ENCODE data around the gene SLC35G6. TPM values are rescaled to one million over a fixed set of nuclear protein-coding genes. Genes with fewer than 3 reads are reported as not detected.
A peak's percentile ranks its signal among the peaks of the same experiment; 100 is the strongest.

The SLC35G6 gene
- total RNA-seq, 2 experiments from 2014 or later, result not detected

DNA sequence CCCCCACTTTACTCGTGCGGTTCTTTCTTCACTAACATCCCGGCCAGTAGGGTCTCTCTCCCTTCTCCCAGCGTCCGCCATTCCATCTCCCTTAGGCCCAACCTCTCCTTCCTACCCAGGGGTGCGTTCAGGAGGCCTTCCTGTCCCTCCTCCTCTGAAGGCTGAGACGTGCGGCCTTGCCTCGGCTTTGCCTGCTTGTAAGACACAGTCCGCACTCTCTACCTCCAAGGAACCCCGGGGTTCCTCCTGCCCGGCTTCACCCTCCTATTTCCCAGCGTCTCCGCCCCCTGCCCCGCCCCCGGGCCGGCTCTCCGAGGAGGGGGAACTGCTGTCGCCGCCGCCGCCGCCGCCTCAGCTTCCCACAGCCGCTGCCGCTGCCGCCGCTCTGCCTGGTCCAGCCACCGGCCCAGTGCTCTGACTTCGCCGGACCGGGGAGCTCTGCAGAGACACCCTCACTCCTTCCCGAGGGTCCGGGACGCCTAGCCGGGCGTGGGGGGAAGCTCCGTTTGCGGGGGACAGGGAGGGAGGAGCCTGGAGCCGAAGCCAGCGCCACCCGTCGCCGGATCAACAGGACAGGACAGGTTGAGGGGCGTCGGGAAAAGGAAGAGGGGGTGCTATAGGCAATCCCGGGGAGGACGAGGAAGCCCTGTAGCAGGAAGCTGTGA lies 43.2 kb upstream of the SLC35G6 start:
- H4K20me1 ChIP-seq (ENCODE audit: insufficient read depth, low read length), result no peaks in the 10 kb centered on the region
- H3K4me2 ChIP-seq (ENCODE audit: low read length), result peak overlapping the region; percentile 99
- ChIA-PET POLR2A (interaction anchor here (0.6 kb wide), 1 partner anchor 54 kb away, joined by 3 read pairs; no protein-coding TSS in a partner anchor), CTCF (ENCODE audit: unreplicated experiment) (interaction anchor here (0.8 kb wide), 1 partner anchor 41 kb away, joined by 3 read pairs; the partner anchor contains the start of gene ZBTB4)
- intact Hi-C loops (cut with micrococcal nuclease; ENCODE audit: unreplicated experiment), result loop anchor here (1.0 to 5.0 kb wide), 4 partner anchors 46 to 401 kb away; partner anchors contain the start of genes POLR2A, SENP3 and SLC16A13
- BruUV-seq (replicated peaks), result no TSS peak
- no peaks in the 10 kb centered on the region for H3K36me3 ChIP-seq (ENCODE audit: insufficient read depth, low read length)
- peaks cover 40% of the 10 kb centered on the region for H3K4me1 ChIP-seq (ENCODE audit: insufficient read depth, low read length, poor library complexity, severe bottlenecking)
- DNase-seq (ENCODE audit: low spot score), result peak; percentile 29
- no peaks in the 10 kb centered on the region for H3K9me2 ChIP-seq (ENCODE audit: insufficient read depth, low read length)
- peak overlapping the region; percentile 55 for H3K4me3 ChIP-seq (ENCODE audit: low read depth, low read length, poor library complexity, severe bottlenecking)
- no peak overlapping the region for H3K27ac ChIP-seq (ENCODE audit: low read depth, low read length, poor library complexity, severe bottlenecking)
- TF ChIP-seq, protein P1, sequence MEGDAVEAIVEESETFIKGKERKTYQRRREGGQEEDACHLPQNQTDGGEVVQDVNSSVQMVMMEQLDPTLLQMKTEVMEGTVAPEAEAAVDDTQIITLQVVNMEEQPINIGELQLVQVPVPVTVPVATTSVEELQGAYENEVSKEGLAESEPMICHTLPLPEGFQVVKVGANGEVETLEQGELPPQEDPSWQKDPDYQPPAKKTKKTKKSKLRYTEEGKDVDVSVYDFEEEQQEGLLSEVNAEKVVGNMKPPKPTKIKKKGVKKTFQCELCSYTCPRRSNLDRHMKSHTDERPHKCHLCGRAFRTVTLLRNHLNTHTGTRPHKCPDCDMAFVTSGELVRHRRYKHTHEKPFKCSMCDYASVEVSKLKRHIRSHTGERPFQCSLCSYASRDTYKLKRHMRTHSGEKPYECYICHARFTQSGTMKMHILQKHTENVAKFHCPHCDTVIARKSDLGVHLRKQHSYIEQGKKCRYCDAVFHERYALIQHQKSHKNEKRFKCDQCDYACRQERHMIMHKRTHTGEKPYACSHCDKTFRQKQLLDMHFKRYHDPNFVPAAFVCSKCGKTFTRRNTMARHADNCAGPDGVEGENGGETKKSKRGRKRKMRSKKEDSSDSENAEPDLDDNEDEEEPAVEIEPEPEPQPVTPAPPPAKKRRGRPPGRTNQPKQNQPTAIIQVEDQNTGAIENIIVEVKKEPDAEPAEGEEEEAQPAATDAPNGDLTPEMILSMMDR (conservative IDR thresholded peaks at IDR 0.05; ENCODE audit: low read length), result no peak
- TF ChIP-seq EZH2phosphoT487 (IDR thresholded peaks at IDR 0.05; ENCODE audit: borderline replicate concordance, low read depth, low read length), result no peak
- H3K9me3 ChIP-seq (ENCODE audit: low read length), result no peaks in the 10 kb centered on the region
- H2AFZ ChIP-seq (ENCODE audit: low read length), result no peak overlapping the region
- H3K79me2 ChIP-seq (ENCODE audit: insufficient read depth, low read depth, low read length), result peaks cover 4% of the 10 kb centered on the region; the same call in 1 of the 2 replicates

DNA sequence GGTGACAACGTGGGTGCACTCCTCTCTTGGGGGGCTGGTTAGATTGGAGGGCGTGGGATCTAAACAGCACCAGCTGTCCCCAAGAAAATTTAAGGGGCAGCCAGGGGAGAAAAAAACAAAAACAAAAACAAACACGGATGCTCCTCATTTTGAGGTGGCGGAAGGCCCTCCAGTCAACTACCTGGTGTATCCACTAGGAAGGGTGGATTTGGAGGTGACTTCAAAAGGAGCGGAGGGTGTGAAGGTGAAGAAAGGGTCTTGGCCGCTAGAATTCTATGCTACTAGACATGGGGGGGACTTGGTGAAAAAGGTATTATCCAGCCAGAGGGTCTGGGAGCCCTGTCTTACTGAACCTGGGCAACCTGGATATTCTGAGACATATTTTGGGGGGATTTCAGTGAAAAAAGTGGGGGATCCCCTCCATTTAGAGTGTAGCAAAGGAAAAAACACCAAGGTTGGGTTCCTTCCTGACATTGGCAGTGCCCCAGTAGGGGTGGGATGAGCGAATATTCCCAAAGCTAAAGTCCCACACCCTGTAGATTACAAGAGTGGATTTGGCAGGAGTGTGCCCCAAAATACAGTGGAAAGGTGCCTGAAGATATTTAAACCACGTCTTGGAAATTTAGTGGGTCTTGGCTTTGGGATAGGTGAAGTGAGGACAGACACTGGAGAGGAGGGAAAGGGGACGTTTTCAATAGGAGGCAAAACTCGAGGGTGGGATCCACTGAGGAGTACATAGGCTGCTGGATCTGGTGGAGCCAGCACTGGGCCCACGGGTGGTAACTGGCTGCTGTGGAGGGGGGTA lies 42.4 kb upstream of the SLC35G6 start:
- peak overlapping the region; percentile 55 for H3K4me3 ChIP-seq (ENCODE audit: low read depth, low read length, poor library complexity, severe bottlenecking)
- H3K9me2 ChIP-seq (ENCODE audit: insufficient read depth, low read length), result no peaks in the 10 kb centered on the region
- no TSS peak for BruUV-seq (replicated peaks)
- peak overlapping the region; percentile 99 for H3K4me2 ChIP-seq (ENCODE audit: low read length)
- no peaks in the 10 kb centered on the region for H3K36me3 ChIP-seq (ENCODE audit: insufficient read depth, low read length)
- no peak for DNase-seq (ENCODE audit: low spot score)
- ChIA-PET CTCF (ENCODE audit: unreplicated experiment) (interaction anchor here (0.8 kb wide), 1 partner anchor 41 kb away, joined by 3 read pairs; the partner anchor contains the start of gene ZBTB4), POLR2A (interaction anchor here (0.6 kb wide), 1 partner anchor 55 kb away, joined by 3 read pairs; no protein-coding TSS in a partner anchor)
- TF ChIP-seq, protein P1 (conservative IDR thresholded peaks at IDR 0.05; ENCODE audit: low read length), result no peak
- no peak for TF ChIP-seq EZH2phosphoT487 (IDR thresholded peaks at IDR 0.05; ENCODE audit: borderline replicate concordance, low read depth, low read length)
- intact Hi-C loops (cut with micrococcal nuclease; ENCODE audit: unreplicated experiment), result loop anchor here (5.0 kb wide), 1 partner anchor 402 kb away; the partner anchor contains the start of gene SLC16A13
- H3K27ac ChIP-seq (ENCODE audit: low read depth, low read length, poor library complexity, severe bottlenecking), result no peak overlapping the region
- peaks cover 40% of the 10 kb centered on the region for H3K4me1 ChIP-seq (ENCODE audit: insufficient read depth, low read length, poor library complexity, severe bottlenecking)
- H3K79me2 ChIP-seq (ENCODE audit: insufficient read depth, low read depth, low read length), result peaks cover 4% of the 10 kb centered on the region; the same call in 1 of the 2 replicates
- H4K20me1 ChIP-seq (ENCODE audit: insufficient read depth, low read length), result no peaks in the 10 kb centered on the region
- H2AFZ ChIP-seq (ENCODE audit: low read length), result no peak overlapping the region
- H3K9me3 ChIP-seq (ENCODE audit: low read length), result no peaks in the 10 kb centered on the region
